Activated T-helper 2 cell treated with anti-CD3 and anti-CD28 coated beads, Interferon-gamma antibody, Interleukin-2, Interleukin-4, amounts not matched to agents 10 μg/mL and 5 μg/mL and 100 μg/mL, durations not matched to agents 14 hours and 24 hours and 36 hours (primary cell): ENCODE measurements around the gene SMAD7. TPM values are rescaled to one million over a fixed set of nuclear protein-coding genes. Genes with fewer than 3 reads are reported as not detected.

Experiments
- DNase-seq: peaks from one replicate; pipeline ENCODE4 v3.0.0; 2021; ENCODE audit warnings: low spot score
- H3K27ac Mint-ChIP-seq: one replicate; pipeline ENCODE4 v1.8.0; 2021; ENCODE audit warnings: mixed read lengths
- H3K27me3 Mint-ChIP-seq: one replicate; pipeline ENCODE4 v1.8.0; 2021; ENCODE audit warnings: low read depth, mixed read lengths
- H3K36me3 Mint-ChIP-seq: one replicate; pipeline ENCODE4 v1.8.0; 2021; ENCODE audit warnings: low read depth, mixed read lengths
- H3K4me1 Mint-ChIP-seq: one replicate; pipeline ENCODE4 v1.8.0; 2021; ENCODE audit warnings: low read depth, mixed read lengths
- H3K4me3 Mint-ChIP-seq: one replicate; pipeline ENCODE4 v1.8.0; 2021; ENCODE audit warnings: low read depth, mild to moderate bottlenecking, moderate library complexity, mixed read lengths
- H3K9me3 Mint-ChIP-seq: one replicate; pipeline ENCODE4 v1.8.0; 2021; ENCODE audit warnings: mixed read lengths
- intact Hi-C: fragments of 100-400 bp; cut with micrococcal nuclease; formaldehyde crosslinking; loops from one replicate; pipeline ENCODE4 v1.15.1; 2023
- total RNA-seq: library from RNA; stranded (reverse); gene quantifications from 2 replicates; pipeline ENCODE4 v1.2.3, GENCODE V29; 2022

The SMAD7 gene
- total RNA-seq, 1 donor from 2014 or later: 21.1 TPM

- H3K36me3 Mint-ChIP-seq: peaks cover 3% of the 10 kb centered on the region
- peaks cover 10% of the 10 kb centered on the region for H3K4me1 Mint-ChIP-seq
- intact Hi-C loops: no loop called here
- H3K4me3 Mint-ChIP-seq: no peak overlapping the region
- peaks cover 14% of the 10 kb centered on the region for H3K9me3 Mint-ChIP-seq
- H3K27ac Mint-ChIP-seq: no peak overlapping the region
- peaks cover 9% of the 10 kb centered on the region for H3K27me3 Mint-ChIP-seq
- no peak for DNase-seq
Measured at GRCh38 chr18:48902023-48902855, 48.5 kb downstream of the SMAD7 start.

GRCh38 chr18:48901145-48902022, 49.4 kb downstream of the SMAD7 start:
- intact Hi-C loops: no loop called here

DNA sequence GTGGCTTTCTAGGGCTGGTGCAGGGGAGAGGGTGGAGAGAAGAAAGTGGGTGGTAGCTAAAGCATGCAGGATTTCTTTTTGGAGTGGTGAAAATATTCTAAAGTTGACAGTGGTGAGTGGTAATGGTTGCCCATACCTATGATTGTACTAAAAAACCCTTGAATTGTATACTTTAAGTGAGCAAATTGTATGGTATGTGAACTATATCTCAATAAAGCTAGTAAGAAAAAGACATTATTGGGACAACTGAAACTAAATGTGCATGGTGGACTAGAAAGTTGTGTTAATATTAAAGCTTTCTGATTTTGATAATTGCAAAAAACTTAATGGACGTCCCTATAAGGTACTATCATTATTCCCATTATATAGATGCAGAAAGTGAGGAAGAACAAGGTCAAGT, 50.3 kb downstream of the SMAD7 start:
- intact Hi-C loops: no loop called here
- Mint-ChIP-seq H3K4me3 (no peak overlapping the region), H3K27me3 (peaks cover 7% of the 10 kb centered on the region), H3K36me3 (peaks cover 3% of the 10 kb centered on the region), H3K4me1 (peaks cover 14% of the 10 kb centered on the region), H3K27ac (peak overlapping the region; percentile 0), H3K9me3 (peaks cover 14% of the 10 kb centered on the region)
- no peak for DNase-seq

More at GRCh38 chr18:48901145-48902022, 49.4 kb downstream of the SMAD7 start:
- H3K27ac Mint-ChIP-seq: no peak overlapping the region
- no peak overlapping the region for H3K4me3 Mint-ChIP-seq
- H3K9me3 Mint-ChIP-seq: peaks cover 14% of the 10 kb centered on the region
- no peak for DNase-seq
- H3K36me3 Mint-ChIP-seq: peaks cover 3% of the 10 kb centered on the region
- H3K27me3 Mint-ChIP-seq: peaks cover 7% of the 10 kb centered on the region
- H3K4me1 Mint-ChIP-seq: peaks cover 14% of the 10 kb centered on the region

DNA sequence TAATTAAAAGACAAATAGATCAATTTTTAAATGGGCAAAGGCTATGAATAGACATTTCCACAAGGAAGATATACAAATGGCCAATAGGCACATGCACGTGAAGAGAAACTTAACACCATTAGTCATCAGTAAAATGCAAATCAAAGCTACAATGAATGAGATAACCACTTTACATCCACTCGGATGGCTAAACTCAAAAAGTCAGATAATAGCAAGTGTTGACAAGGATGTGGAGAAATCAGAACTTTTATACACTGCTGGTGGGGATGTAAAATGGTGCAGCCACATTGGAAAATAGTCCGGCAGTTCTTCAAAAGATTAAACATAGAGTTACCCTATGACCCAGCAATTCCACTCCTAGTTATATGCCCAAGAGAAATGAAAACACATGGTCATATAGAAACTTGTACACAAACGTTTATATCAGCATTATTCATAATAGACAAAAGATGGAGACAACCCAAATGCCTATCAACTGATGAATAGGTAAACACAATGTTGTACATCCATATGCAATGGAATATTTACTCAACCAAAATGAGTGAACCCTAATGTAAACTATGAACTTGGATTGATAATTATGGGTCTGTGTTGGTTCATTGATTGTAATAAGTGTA, 51.1 kb downstream of the SMAD7 start:
- DNase-seq: no peak
- Mint-ChIP-seq H3K9me3 (peaks cover 10% of the 10 kb centered on the region), H3K27ac (no peak overlapping the region), H3K27me3 (peaks cover 7% of the 10 kb centered on the region), H3K4me1 (peaks cover 14% of the 10 kb centered on the region), H3K4me3 (no peak overlapping the region), H3K36me3 (peaks cover 3% of the 10 kb centered on the region)
- intact Hi-C loops: no loop called here

- no peak for DNase-seq
- Mint-ChIP-seq H3K9me3 (peaks cover 3% of the 10 kb centered on the region), H3K27ac (no peak overlapping the region)
Measured at GRCh38 chr18:48898521-48898920, 52.2 kb downstream of the SMAD7 start.

DNA sequence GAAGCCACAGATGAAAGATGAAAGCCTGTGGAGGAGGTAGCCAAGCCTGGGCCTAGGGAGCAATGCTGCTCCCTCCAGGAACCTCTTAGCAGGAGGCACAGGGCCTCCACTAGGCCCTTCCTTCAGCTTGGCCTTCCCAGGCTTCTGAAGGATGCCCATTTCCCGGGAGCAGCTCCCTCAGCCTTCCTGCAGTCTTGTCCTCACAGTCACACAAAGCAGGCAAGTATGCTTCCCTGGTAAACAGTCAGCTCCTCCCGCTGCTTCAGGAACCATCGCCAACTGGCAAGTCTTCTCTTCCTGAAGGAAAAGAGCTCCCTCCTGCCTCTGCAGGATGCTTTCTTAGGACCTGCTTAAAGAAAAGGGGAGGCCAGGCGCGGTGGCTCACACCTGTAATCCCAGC, 53.2 kb downstream of the SMAD7 start:
- Mint-ChIP-seq H3K4me3 (no peak overlapping the region), H3K36me3 (no peaks in the 10 kb centered on the region), H3K9me3 (peaks cover 3% of the 10 kb centered on the region), H3K4me1 (peaks cover 14% of the 10 kb centered on the region), H3K27me3 (no peaks in the 10 kb centered on the region), H3K27ac (no peak overlapping the region)
- no peak for DNase-seq
- intact Hi-C loops: no loop called here

More at GRCh38 chr18:48898521-48898920, 52.2 kb downstream of the SMAD7 start:
- no peaks in the 10 kb centered on the region for H3K27me3 Mint-ChIP-seq
- intact Hi-C loops: no loop called here
- H3K4me1 Mint-ChIP-seq: peaks cover 14% of the 10 kb centered on the region
- H3K4me3 Mint-ChIP-seq: no peak overlapping the region
- no peaks in the 10 kb centered on the region for H3K36me3 Mint-ChIP-seq

- Mint-ChIP-seq H3K9me3 (peaks cover 3% of the 10 kb centered on the region), H3K4me1 (peaks cover 14% of the 10 kb centered on the region), H3K27me3 (no peaks in the 10 kb centered on the region), H3K36me3 (no peaks in the 10 kb centered on the region), H3K27ac (peak overlapping the region; percentile 64), H3K4me3 (no peak overlapping the region)
- no peak for DNase-seq
- intact Hi-C loops: no loop called here
Measured at GRCh38 chr18:48896875-48897511, 53.8 kb downstream of the SMAD7 start.

DNA sequence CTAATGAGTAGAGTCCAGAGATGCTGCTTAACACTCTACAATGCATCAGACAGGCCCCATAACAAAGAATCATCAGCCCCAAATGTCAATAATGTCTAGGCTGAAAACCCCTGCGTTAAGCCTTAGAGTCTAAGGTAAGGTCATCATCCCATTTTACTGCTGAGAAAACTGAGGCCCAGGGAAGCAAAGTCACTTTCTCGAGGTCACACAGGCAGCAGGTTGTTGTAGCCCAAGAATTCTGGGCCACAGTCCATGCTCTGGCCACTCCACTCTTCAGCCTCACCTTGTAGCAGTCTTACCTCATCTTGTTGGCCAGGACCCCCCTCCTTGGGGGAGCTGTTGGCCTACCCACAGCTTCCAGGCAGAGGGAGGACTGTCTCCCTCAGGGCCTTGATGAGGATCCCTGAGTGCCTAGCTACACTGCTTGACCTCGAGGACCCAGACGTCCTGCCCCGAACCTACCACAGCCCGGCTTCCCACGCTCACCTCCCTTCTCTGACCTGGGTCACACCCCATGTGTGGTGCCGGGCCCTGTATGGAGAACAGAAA, 54.4 kb downstream of the SMAD7 start:
- H3K4me1 Mint-ChIP-seq: peaks cover 14% of the 10 kb centered on the region
- H3K36me3 Mint-ChIP-seq: no peaks in the 10 kb centered on the region
- no peaks in the 10 kb centered on the region for H3K27me3 Mint-ChIP-seq
- peak overlapping the region; percentile 64 for H3K27ac Mint-ChIP-seq
- H3K4me3 Mint-ChIP-seq: no peak overlapping the region
- H3K9me3 Mint-ChIP-seq: peaks cover 3% of the 10 kb centered on the region
- intact Hi-C loops: no loop called here
- no peak for DNase-seq

DNA sequence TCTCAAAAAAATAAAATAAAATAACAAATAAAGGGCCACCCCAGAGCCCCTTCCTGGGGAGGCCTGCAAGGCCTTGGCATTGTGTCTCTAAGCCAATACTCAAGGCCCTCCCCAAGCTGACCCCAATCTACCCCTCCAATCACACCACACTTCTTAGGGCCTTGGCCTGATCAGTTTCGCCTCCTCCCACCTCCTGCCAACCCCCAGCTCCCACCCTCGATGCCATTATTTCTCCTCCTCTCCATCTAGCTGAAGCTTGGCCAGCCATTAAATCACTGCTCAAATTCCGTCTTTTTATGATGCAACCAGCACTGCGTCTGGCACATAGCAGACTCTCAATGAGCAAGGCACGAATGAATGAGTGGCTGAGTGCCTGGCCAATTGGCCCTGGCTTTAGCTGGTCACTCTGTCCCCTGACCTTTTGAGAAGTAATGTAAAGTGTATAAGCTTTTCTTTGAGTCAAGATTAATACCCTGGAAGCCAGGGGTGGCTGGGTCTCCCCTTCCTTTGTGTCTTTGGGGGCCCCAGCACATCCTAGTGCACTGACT, 55.9 kb downstream of the SMAD7 start:
- intact Hi-C loops: no loop called here
- H3K4me1 Mint-ChIP-seq: peaks cover 9% of the 10 kb centered on the region
- peaks cover 3% of the 10 kb centered on the region for H3K9me3 Mint-ChIP-seq
- H3K4me3 Mint-ChIP-seq: no peak overlapping the region
- DNase-seq: no peak
- H3K36me3 Mint-ChIP-seq: no peaks in the 10 kb centered on the region
- H3K27me3 Mint-ChIP-seq: no peaks in the 10 kb centered on the region
- H3K27ac Mint-ChIP-seq: no peak overlapping the region

- Mint-ChIP-seq H3K9me3 (peaks cover 3% of the 10 kb centered on the region), H3K4me3 (no peak overlapping the region), H3K27me3 (no peaks in the 10 kb centered on the region), H3K4me1 (peaks cover 4% of the 10 kb centered on the region), H3K27ac (no peak overlapping the region), H3K36me3 (no peaks in the 10 kb centered on the region)
- DNase-seq: no peak
- intact Hi-C loops: no loop called here
Measured at GRCh38 chr18:48893608-48894600, 56.9 kb downstream of the SMAD7 start.

DNA sequence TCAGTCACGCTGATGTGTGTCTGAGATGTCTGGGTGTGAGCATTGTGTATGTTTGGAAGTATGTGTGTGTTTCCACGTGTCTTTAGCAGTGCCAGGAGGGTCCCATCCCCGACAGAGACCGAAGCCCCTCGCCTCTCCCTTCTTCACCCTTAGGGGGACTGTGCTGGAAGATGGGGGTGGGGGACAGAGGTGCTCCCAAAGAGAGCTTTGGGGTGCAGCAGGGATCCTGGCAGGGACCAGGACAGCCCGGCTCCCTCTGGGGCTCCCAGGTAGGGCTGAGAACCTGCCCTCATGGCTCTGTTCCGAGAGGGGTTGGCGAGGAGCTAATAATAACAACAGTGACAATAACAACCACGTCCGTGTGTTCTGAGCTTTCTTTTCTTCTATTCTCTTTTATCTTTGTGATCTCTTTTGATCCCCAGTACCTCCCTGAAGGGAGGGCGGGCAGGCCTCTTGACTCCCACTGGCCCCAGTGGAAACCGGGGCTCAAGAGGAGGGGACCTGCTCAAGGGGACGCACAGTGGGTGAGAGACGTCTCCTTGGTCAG, 57.6 kb downstream of the SMAD7 start:
- Mint-ChIP-seq H3K27ac (no peak overlapping the region), H3K9me3 (no peaks in the 10 kb centered on the region), H3K27me3 (no peaks in the 10 kb centered on the region), H3K4me3 (no peak overlapping the region), H3K4me1 (peaks cover 4% of the 10 kb centered on the region), H3K36me3 (no peaks in the 10 kb centered on the region)
- no peak for DNase-seq
- intact Hi-C loops: no loop called here
